Measurements from ENCODE around the gene IFFO2.

- TF ChIP-seq CTCF (IDR thresholded peaks at IDR 0.05; ENCODE audit: insufficient read depth, low read depth, low read length) (no peak), EZH2 (IDR thresholded peaks at IDR 0.05; ENCODE audit: insufficient read depth, low read length) (no peak)
Measured at GRCh38 chr1:18884727-18885126, 71.7 kb downstream of the IFFO2 start.

All from astrocyte (in vitro differentiated cells and primary cell).